NCI-H187 (cell line): ENCODE results near the gene ALG2.
A peak's percentile ranks its signal among the peaks of the same experiment; 100 is the strongest.

Experiments
- DNase-seq, 2 experiments: peaks; one replicate each; lab custom pipeline; 2025; lab: John Stamatoyannopoulos, UW

The ALG2 gene, protein sequence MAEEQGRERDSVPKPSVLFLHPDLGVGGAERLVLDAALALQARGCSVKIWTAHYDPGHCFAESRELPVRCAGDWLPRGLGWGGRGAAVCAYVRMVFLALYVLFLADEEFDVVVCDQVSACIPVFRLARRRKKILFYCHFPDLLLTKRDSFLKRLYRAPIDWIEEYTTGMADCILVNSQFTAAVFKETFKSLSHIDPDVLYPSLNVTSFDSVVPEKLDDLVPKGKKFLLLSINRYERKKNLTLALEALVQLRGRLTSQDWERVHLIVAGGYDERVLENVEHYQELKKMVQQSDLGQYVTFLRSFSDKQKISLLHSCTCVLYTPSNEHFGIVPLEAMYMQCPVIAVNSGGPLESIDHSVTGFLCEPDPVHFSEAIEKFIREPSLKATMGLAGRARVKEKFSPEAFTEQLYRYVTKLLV

DNA sequence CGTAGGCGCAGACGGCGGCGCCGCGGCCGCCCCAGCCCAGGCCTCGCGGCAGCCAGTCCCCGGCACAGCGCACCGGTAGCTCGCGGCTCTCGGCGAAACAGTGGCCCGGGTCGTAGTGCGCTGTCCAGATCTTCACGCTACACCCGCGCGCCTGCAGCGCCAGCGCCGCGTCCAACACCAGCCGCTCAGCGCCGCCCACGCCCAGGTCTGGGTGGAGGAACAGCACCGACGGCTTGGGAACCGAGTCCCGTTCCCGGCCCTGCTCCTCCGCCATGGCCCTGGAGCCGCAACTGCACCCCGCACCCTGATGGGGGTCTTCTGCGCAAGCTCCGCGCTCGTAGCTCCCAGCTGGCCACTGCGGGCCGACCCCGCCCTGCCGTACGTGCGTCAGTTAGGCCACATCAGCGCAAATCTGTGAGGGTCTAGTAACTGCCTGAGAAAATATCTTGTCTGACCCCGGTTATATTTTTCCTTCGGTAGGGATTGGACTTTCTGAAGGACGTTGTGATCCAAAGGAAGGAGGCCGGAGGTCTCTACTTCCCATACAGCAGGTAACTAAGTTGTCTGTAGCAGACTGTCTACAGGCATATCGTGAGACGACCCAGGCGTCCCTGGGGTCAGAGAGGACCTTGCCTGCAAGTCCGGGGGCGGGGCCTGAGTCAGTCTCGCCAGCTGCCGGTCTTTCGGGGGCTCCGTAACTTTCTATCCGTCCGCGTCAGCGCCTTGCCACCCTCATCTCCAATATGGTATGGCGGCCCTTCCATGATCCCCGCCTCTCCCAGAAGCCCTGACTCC, at the start of gene ALG2, which contains the start of gene SEC61B:
Gene ALG2 (minus strand): TSS at position 322 of the 795 bp plus-strand sequence. CDS start 48 bp downstream, at position 274.
Gene SEC61B (plus strand): TSS at position 662 of the 795 bp plus-strand sequence. CDS start 82 bp downstream, at position 744.
- DNase-seq, result peak; percentile 46 to 74

GRCh38 chr9:99270491-99270890, 48.7 kb upstream of the ALG2 start:
- no peak for DNase-seq

- DNase-seq, result no peak
Measured at GRCh38 chr9:99269416-99269815, 47.7 kb upstream of the ALG2 start.

DNA sequence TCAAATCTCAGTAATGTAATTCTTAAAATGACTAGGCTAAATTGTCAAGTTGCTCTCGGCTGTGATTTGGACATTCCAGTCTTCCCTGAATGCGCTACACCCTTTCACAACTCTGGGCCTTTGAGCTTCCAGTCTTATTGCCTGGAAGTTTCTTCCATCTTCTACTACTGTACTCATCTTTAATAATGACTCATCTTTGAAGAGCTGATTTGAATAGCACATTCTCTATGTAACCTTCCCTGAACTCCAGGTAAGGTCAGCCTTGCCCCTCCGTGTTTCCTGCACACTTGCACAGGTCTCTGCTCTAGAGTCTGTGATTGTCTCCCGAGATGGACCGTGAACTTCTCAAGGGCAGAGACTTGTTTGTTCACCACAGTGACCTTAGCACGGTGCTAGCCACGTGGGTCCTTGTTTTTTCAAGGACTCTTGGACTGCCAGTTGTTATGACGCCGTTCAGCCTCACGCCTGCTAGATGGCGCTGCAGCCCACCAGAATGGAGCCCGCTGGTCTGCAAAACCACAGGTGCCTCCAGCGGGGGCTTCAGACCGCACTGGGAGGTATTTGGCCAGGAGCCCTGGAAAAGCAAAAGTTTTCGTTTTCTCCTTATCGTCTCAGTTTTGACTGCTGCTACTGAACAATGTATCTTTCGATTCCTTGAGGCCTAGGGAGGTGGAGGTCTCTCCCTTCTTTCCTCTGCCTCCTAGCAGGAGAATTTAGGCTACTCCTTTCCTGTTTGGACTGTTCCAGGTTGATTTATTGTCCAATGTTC, 44.7 kb upstream of the ALG2 start:
- peak; percentile 2 to 19 for DNase-seq

GRCh38 chr9:99265691-99266090, 43.9 kb upstream of the ALG2 start:
- DNase-seq, result no peak

- no peak for DNase-seq
Measured at GRCh38 chr9:99264070-99264680, 42.4 kb upstream of the ALG2 start.

DNA sequence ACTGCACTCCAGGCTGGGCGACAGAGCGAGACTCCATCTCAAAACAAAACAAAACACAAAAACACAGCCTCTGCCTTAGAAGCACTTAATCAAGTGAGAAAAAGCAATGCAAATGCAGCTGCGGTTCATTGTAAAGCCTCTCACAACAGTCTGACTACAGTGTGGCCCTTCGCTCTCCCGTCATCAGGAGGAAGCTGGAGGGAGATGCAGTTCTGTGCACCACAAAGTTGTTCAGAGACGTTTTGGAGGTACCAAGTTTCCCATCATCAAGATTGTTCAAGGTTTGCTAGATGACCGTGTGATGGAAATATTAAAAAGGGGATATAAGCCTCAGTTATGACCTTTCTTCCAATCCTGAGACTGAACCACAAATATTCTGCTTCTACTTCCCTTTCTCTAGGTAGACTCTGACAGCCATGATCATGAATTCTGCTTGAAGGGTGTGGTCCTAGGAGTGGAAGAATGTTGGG, 41.2 kb upstream of the ALG2 start:
- no peak for DNase-seq

DNA sequence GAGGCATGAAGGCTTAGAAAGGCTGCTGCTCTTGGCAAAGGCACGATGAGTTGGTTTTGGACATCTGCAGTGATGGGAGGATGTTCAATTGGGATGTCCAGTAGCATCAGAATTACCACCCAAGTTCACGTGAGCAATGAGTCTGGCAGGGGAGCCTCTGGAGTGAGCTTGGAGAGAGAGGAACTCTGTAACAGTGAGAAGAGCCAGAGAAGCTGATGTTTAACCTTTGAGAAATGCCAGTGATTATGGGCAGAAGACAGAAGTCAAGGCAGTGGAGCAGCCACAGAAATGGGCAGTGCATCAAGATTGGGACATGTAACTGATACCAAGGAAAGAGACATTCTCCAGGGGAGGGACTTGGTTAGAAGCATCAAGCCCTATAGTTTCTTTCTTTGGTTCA, 40.2 kb upstream of the ALG2 start:
- no peak for DNase-seq

DNA sequence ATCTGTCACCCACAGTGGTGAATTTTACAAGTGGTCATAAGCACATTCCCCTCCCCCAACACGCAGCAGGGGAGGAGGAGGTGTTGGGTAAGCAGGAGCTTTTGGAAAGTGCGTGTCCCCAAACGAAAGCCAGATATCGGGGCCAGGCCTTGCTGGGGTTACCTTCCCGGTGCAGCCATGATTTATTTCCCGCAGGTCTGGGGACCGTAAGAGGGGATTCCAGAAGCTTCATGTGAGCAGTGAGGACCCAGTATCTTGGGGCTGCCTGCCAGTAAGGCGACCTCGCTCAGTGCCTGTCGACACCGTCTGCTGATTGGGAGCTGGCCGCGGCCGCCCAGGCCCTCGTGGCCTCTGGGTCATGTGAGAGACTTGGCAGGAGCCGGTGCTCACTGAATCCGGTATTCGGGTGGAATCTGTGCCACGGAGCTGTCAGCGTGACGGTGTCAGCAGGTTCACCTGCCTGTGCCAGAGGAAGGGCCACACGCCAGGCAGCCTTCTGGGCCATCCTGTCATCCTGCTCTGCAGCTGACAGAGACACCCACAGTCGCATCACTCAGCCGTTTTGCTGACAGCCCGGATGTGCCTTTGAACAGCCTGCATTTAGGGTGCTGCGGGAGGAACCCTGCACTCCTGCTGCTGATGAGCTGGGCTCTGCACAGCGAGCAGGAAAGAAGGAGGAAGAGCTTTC, 37.6 kb upstream of the ALG2 start:
- no peak for DNase-seq

DNA sequence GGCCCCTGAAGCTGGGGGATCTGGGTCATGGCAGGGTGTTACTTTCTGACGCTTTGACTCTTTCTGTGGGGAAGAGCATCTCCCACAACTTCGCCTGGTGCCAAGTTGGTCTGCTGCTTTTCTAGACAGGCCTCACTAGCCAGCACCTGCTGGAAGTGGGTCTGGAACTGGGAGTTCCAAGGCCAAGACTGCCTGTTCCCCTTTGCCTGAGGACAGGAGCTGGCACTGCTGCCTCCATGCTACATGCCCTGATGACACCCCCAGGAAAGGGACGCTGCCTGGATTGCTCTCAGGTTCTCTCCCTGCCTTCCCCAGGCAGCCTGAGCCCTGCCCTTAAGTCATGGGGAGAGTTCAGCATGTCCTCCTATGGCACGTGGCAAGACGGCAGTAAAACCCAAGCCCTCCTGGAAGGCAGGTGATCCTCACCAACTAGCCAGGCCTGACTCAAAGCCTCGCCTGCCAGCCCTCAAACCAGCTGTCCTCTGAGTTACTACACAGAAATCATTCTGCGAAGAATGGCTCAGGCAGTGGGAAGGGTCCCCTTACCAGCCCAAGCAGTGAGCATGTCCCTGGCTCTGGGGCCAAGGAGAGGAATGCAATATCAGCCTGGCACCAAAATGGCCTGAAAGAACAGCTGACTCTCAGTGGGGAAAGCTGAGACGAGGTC, 36.1 kb upstream of the ALG2 start:
- DNase-seq, result no peak

- no peak for DNase-seq
Measured at GRCh38 chr9:99255651-99256050, 33.9 kb upstream of the ALG2 start.

GRCh38 chr9:99253772-99254431, 32.2 kb upstream of the ALG2 start:
- no peak for DNase-seq

- DNase-seq, result no peak
Measured at GRCh38 chr9:99253134-99253533, 31.4 kb upstream of the ALG2 start.

- DNase-seq, result no peak
Measured at GRCh38 chr9:99251157-99251556, 29.4 kb upstream of the ALG2 start.

- no peak for DNase-seq
Measured at GRCh38 chr9:99249619-99250018, 27.9 kb upstream of the ALG2 start.

DNA sequence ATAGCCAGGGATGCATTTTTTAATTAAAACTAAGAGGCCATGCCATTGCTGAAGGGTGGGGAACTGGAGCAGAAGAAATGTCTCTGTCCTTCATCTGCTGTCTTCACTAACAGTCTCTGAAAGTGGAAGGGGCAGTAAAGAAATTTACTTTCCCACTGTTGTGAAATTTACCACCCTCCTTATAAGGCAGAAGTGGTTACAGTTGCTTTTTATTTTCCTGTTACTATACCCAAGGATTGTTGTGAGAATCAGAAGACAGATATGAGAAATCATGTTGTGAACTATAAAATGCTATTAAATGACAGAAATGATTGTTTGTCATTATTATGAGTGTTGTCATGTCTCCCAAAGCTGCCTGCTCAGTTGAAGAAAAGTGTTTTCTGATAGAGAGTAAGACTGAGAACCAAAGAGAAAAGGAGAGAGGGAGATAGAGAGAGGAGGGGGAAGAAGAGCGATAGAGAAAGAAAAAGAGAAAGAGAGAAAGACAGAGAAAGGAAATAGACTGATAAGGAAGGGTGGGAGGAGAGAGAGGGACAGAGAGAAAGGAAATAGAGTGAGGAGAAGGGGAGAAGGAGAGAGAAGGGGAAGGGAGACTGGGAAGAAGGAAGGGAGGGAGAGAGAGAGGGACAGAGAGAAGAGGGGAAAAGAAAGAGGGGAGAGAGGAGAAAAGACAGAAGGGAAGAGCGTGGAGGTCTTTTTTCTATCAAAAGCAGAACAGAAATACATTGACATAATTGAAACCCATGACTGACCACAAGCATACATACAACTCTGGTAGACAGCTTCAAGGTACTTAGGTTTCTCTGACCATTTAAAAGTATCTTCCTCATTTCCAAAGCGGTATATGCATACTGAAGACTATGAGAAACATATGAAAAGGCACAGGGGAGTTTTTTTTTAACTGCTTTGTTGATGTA, 22.9 kb upstream of the ALG2 start:
- no peak for DNase-seq

DNA sequence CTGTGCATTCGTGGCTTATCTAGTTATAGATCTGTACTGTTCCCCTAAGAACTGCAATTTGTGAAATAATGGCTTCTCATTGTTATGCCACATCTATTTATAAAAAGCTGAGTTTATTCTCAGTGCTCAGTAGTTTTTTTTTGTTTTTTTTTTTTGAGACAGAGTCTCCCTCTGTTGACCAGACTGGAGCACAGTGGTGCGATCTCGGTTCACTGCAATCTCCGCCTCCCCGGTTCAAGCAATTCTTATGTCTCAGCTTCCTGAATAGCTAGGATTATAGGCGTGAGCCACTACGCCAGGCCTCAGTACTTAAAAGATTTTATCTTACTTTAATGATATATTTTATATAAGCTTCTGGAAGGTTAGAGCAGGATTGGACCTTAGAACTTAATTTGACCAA, 19.4 kb upstream of the ALG2 start:
- no peak for DNase-seq

DNA sequence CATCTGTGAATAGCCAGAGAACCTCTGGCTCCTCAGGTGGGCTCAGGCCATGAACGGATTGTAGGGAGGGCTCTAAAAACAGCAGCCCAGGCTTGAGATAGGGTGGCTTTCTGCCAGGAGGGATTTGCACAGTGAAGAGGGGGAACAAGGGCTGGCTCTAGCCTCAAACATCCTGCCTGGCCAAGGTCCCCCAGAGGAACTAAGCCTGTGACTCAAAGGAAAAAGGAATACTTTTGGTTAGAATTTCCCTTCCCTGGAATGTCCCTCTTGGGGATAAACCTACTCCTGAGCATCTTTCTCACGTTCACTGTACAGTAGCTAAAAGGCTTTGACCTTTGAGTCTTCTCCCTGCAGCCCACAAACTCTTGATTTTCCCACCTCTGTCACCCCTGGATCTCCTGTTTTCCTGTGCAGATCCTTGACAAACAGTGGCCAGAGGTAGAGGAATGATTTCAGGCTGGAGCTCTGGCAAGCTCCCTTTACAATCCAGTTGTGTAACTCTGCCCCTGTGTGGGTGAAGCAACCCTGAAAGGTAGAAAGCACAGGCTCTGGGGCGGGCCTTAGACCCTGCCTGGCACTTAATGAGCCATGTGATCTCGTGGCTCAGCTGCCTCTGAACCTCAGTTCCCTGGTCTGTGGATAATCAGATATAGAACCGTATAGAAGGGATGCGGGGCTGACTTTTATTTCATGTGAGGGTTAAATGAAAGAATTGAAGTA, 17.8 kb upstream of the ALG2 start:
- DNase-seq, result no peak
